Activated CD8-positive, alpha-beta T cell treated with anti-CD3 and anti-CD28 coated beads for 36 hours (primary cell): ENCODE results near the gene UMPS. TPM values are rescaled to one million over a fixed set of nuclear protein-coding genes. Genes with fewer than 3 reads are reported as not detected.

Experiments used
- ATAC-seq: fragments of 200-7000 bp; cut with Tn5 transposase; one replicate; pipeline ENCODE4 v1.10.0; 2021; ENCODE audit warnings: mild to moderate bottlenecking, moderate library complexity
- CTCF ChIA-PET: fragments of 350-600 bp; sonication (Branson Sonifier 250); formaldehyde crosslinking; loops from one replicate; lab custom pipeline; 2021; ENCODE audit warnings: antibody characterized with exemption; lab: Charles Lee
- POLR2A ChIA-PET: fragments of 350-600 bp; sonication (Branson Sonifier 250); formaldehyde crosslinking; loops from one replicate; lab custom pipeline; 2021; ENCODE audit warnings: antibody characterized with exemption; lab: Charles Lee
- DNase-seq: peaks from one replicate; pipeline ENCODE4 v3.0.0-alpha.2; 2020
- H3K27ac Mint-ChIP-seq: one replicate; pipeline ENCODE4 v1.8.0; 2021; ENCODE audit warnings: mild to moderate bottlenecking, mixed read lengths
- H3K27me3 Mint-ChIP-seq: one replicate; pipeline ENCODE4 v1.8.0; 2021; ENCODE audit warnings: mixed read lengths
- H3K36me3 Mint-ChIP-seq: one replicate; pipeline ENCODE4 v1.8.0; 2021; ENCODE audit warnings: low read depth, mixed read lengths
- H3K4me1 Mint-ChIP-seq: one replicate; pipeline ENCODE4 v1.8.0; 2021; ENCODE audit warnings: low read depth, mixed read lengths
- H3K4me3 Mint-ChIP-seq: one replicate; pipeline ENCODE4 v1.8.0; 2021; ENCODE audit warnings: mild to moderate bottlenecking, moderate library complexity, mixed read lengths
- H3K9me3 Mint-ChIP-seq: one replicate; pipeline ENCODE4 v1.8.0; 2021; ENCODE audit warnings: mixed read lengths
- intact Hi-C: fragments of 100-400 bp; cut with micrococcal nuclease; formaldehyde crosslinking; loops from one replicate; pipeline ENCODE4 v1.10.0; 2022
- total RNA-seq, 2 experiments: library from RNA; stranded (reverse); gene quantifications; one replicate each; pipeline ENCODE4 v1.2.3, GENCODE V29; 2021
- TF ChIP-seq, protein P1 (sequence below): fragments of 200-600 bp; IDR thresholded peaks from one replicate; pipeline ENCODE4 v1.8.0; 2022; ENCODE audit warnings: antibody characterized with exemption, mild to moderate bottlenecking

UMPS gene
- total RNA-seq, 2 experiments from 2014 or later, result 41.7 to 53.1 TPM

DNA sequence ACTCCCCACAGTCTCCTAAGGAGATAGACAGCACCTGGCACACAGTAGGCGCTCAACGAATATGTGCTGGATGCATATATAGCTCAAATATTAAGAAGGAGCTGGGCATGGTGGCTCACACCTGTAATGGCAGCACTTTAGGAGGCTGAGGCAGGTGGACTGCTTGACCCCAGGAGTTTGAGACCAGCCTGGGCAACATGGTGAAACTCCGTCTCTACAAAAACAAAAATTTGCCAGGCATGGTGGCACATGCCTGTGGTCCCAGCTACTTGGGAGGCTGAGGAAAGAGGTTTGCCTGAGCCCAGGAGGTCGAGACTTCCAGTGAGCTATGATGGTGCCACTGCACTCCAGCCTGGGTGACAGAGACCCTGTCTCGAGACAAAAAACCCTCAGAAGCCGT is 37.4 kb downstream of the UMPS start:
- peaks cover 5% of the 10 kb centered on the region for H3K27me3 Mint-ChIP-seq
- ATAC-seq (no peak), DNase-seq (no peak)
- no peak overlapping the region for H3K4me3 Mint-ChIP-seq
- intact Hi-C loops, result loop anchor here (10.0 kb wide), 1 partner anchor 817 kb away; no protein-coding TSS in a partner anchor
- POLR2A ChIA-PET, result no interaction called here
- no peak overlapping the region for H3K27ac Mint-ChIP-seq
- no peaks in the 10 kb centered on the region for H3K9me3 Mint-ChIP-seq
- CTCF ChIA-PET, result interaction anchor here (1.2 to 3.7 kb wide), 5 partner anchors 19 to 161 kb away, joined by 3 to 19 read pairs (median 3); no protein-coding TSS in a partner anchor
- TF ChIP-seq, protein P1, sequence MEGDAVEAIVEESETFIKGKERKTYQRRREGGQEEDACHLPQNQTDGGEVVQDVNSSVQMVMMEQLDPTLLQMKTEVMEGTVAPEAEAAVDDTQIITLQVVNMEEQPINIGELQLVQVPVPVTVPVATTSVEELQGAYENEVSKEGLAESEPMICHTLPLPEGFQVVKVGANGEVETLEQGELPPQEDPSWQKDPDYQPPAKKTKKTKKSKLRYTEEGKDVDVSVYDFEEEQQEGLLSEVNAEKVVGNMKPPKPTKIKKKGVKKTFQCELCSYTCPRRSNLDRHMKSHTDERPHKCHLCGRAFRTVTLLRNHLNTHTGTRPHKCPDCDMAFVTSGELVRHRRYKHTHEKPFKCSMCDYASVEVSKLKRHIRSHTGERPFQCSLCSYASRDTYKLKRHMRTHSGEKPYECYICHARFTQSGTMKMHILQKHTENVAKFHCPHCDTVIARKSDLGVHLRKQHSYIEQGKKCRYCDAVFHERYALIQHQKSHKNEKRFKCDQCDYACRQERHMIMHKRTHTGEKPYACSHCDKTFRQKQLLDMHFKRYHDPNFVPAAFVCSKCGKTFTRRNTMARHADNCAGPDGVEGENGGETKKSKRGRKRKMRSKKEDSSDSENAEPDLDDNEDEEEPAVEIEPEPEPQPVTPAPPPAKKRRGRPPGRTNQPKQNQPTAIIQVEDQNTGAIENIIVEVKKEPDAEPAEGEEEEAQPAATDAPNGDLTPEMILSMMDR, result no peak
- no peaks in the 10 kb centered on the region for H3K4me1 Mint-ChIP-seq
- H3K36me3 Mint-ChIP-seq, result no peaks in the 10 kb centered on the region

DNA sequence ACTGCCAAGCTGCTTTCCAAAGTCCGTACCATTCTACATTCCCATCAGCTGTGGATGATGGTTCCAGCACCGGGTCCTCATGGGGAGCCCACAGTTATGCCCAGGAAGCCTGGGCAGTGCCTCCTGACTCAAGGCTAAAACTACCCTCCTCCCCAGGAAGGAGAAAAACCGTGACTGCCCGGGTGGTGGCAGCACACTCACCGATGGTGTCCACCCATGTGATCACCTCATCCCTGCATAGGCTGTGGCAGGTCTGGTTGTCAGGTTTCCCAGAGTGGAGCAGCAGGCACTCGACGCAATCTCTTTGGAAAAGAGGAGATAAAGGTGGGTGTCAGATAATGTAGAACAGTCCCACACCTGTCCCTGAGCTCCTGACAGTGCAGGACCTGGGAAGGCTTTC is 38.6 kb downstream of the UMPS start:
- H3K27ac Mint-ChIP-seq, result no peak overlapping the region
- peak; percentile 46 for DNase-seq
- H3K27me3 Mint-ChIP-seq, result peaks cover 5% of the 10 kb centered on the region
- H3K36me3 Mint-ChIP-seq, result no peaks in the 10 kb centered on the region
- ChIA-PET POLR2A (no interaction called here), CTCF (interaction anchor here (1.2 to 3.7 kb wide), 5 partner anchors 8 to 132 kb away, joined by 3 to 40 read pairs (median 4); no protein-coding TSS in a partner anchor)
- TF ChIP-seq, protein P1, result no peak
- no peak overlapping the region for H3K4me3 Mint-ChIP-seq
- no peaks in the 10 kb centered on the region for H3K9me3 Mint-ChIP-seq
- no peaks in the 10 kb centered on the region for H3K4me1 Mint-ChIP-seq
- intact Hi-C loops, result loop anchor here (10.0 kb wide), 1 partner anchor 816 kb away; no protein-coding TSS in a partner anchor
- peak; percentile 73 for ATAC-seq

DNA sequence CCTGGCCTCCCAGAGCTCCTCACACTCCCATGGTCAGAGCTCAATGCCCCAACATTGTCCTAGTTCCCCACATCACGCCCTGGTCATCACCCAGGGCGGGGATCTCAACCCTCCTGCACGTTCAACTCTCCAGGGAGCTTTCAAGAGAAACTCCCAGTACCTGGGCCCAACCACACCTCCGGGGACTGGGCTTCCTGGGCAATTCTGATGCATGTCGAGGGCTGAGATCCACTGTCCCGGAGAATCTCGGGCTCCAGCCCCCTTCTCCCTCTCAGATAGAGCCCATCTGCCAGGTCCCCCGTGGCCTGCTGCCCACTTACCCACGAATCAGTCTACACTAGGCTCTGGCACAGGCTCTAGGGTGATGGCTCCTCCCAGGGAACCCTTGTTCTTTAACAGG is 39.2 kb downstream of the UMPS start:
- no peaks in the 10 kb centered on the region for H3K4me1 Mint-ChIP-seq
- H3K27me3 Mint-ChIP-seq, result peaks cover 5% of the 10 kb centered on the region
- H3K9me3 Mint-ChIP-seq, result no peaks in the 10 kb centered on the region
- ChIA-PET CTCF (interaction anchor here (1.2 to 3.7 kb wide), 4 partner anchors 9 to 132 kb away, joined by 4 to 40 read pairs (median 12); no protein-coding TSS in a partner anchor), POLR2A (no interaction called here)
- no peak overlapping the region for H3K4me3 Mint-ChIP-seq
- ATAC-seq (no peak), DNase-seq (no peak)
- no peaks in the 10 kb centered on the region for H3K36me3 Mint-ChIP-seq
- TF ChIP-seq, protein P1, result no peak
- intact Hi-C loops, result loop anchor here (10.0 kb wide), 1 partner anchor 815 kb away; no protein-coding TSS in a partner anchor
- no peak overlapping the region for H3K27ac Mint-ChIP-seq

DNA sequence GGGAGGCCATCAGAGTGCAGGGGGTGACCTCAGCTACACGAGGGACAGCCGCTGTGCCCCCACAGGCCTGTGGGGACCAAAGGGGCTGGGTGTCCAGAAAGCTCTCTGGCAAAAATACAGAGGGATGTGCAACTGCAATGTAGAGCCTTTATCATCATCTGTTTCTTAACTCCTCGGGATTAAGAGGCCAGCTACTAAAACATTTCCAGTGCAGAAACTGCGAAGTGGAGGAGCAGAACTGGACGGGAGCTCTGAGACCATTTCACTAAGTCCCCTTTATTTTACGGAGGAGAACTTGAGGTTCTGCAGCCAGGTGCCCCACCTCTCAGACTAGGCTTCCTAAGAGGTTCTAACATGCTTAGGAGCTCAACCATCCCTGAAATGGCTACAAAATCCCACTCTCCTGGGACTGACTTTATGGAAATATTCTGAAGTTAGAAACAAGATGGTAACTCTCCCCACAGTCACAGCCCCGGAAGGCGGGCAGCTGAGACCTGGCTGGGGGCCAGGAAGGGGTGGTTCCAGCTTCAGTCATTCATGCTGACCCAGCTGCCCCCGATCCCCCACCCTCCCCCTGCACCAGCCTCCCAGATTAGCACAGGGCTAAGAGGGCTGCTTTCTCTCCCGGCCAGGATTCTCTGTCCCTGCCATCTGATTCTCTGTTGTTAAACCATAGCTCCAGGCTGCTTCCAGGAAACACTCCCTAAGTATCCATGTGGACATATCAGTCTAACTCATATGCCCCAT is 40.3 kb downstream of the UMPS start:
- CTCF ChIA-PET, result interaction anchor here (2.4 to 3.6 kb wide), 3 partner anchors 10 to 131 kb away, joined by 7 to 40 read pairs (median 15); no protein-coding TSS in a partner anchor
- POLR2A ChIA-PET, result interaction anchor here (1.0 kb wide), 1 partner anchor 9 kb away, joined by 3 read pairs; no protein-coding TSS in a partner anchor
- peaks cover 5% of the 10 kb centered on the region for H3K27me3 Mint-ChIP-seq
- intact Hi-C loops, result no loop called here
- H3K9me3 Mint-ChIP-seq, result no peaks in the 10 kb centered on the region
- TF ChIP-seq, protein P1, result no peak
- DNase-seq (no peak), ATAC-seq (no peak)
- H3K4me1 Mint-ChIP-seq, result no peaks in the 10 kb centered on the region
- H3K27ac Mint-ChIP-seq, result no peak overlapping the region
- H3K36me3 Mint-ChIP-seq, result no peaks in the 10 kb centered on the region
- no peak overlapping the region for H3K4me3 Mint-ChIP-seq

DNA sequence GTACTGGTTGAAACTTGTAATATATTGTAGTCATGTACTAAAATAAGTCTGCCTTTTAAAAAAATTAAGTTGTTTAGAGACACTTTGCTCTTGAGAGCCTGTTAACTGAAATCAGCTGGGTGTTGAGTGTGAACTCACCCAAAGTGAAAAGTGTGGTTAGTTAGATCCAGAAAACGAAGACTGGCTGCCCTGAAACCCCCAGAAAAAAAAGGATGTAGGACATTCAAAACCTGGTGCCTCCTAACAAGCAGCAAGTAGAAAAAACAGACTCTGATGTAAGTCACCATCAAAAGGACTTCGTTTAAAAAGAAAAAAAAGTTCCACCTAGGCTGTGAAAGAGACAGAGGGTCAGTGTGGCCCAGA is 40.8 kb downstream of the UMPS start:
- no peaks in the 10 kb centered on the region for H3K4me1 Mint-ChIP-seq
- intact Hi-C loops, result no loop called here
- no peaks in the 10 kb centered on the region for H3K9me3 Mint-ChIP-seq
- no peak overlapping the region for H3K27ac Mint-ChIP-seq
- TF ChIP-seq, protein P1, result no peak
- ChIA-PET CTCF (interaction anchor here (0.7 to 3.6 kb wide), 4 partner anchors 11 to 130 kb away, joined by 3 to 40 read pairs (median 11); no protein-coding TSS in a partner anchor), POLR2A (interaction anchor here (1.0 kb wide), 1 partner anchor 9 kb away, joined by 3 read pairs; no protein-coding TSS in a partner anchor)
- ATAC-seq (no peak), DNase-seq (no peak)
- H3K27me3 Mint-ChIP-seq, result peaks cover 5% of the 10 kb centered on the region
- H3K4me3 Mint-ChIP-seq, result no peak overlapping the region
- no peaks in the 10 kb centered on the region for H3K36me3 Mint-ChIP-seq
